Gastrocnemius medialis (tissue), 4 donors: ENCODE measurements around the gene MATN1. TPM values are rescaled to one million over a fixed set of nuclear protein-coding genes. Genes with fewer than 3 reads are reported as not detected.

Experiments
- ATAC-seq, 2 donors: fragments of 150-250 bp; one replicate each; pipeline ENCODE4 v1.9.1; 2016
- DNase-seq, 2 donors: peaks; one replicate each; pipeline ENCODE4 v3.0.0-alpha.2; 2019
- H3K27ac ChIP-seq, 4 donors: fragments of 200-600 bp; sonication (generic); 1 replicate in 1 of 4; 2 replicates in 3 of 4; pipeline ENCODE4 v1.5.1; 2016 to 2018; ENCODE audit warnings: mild to moderate bottlenecking in 2 of 4, moderate library complexity in 1 of 4
- H3K27me3 ChIP-seq, 3 donors: fragments of 200-600 bp; sonication (generic) in 2 of 3; 1 replicate in 1 of 3; 2 replicates in 2 of 3; pipeline versions ENCODE4 v1.5.1 to v1.6.0; 2016 to 2019; ENCODE audit warnings: mild to moderate bottlenecking in 1 of 3, moderate library complexity in 1 of 3
- H3K36me3 ChIP-seq, 2 donors: fragments of 200-600 bp; sonication (generic) in 1 of 2; one replicate each; pipeline ENCODE4 v1.5.1; 2017 to 2018
- H3K4me1 ChIP-seq, 2 donors: fragments of 200-600 bp; sonication (generic) in 1 of 2; one replicate each; pipeline ENCODE4 v1.5.1; 2016 to 2017; ENCODE audit warnings: mild to moderate bottlenecking in 2 of 2
- H3K4me3 ChIP-seq, 4 donors: fragments of 200-600 bp; sonication (generic) in 3 of 4; 1 replicate in 1 of 4; 2 replicates in 3 of 4; pipeline ENCODE4 v1.5.1; 2016 to 2019; ENCODE audit warnings: mild to moderate bottlenecking in 2 of 4
- H3K9me3 ChIP-seq, 3 donors: fragments of 200-600 bp; sonication (generic) in 2 of 3; 1 replicate in 1 of 3; 2 replicates in 2 of 3; pipeline ENCODE4 v1.5.1; 2016 to 2019
- POLR2A ChIP-seq, 2 donors: fragments of 450-650 bp; IDR thresholded peaks; one replicate each; pipeline ENCODE4 v1.6.1; 2017; ENCODE audit warnings: antibody characterized with exemption in 2 of 2, mild to moderate bottlenecking in 2 of 2, moderate library complexity in 2 of 2
- in situ Hi-C, 4 donors: fragments of 200-750 bp; cut with MboI; loops; one replicate each; pipeline versions ENCODE4 v1.15.0 to v1.8.0; 2017; ENCODE audit warnings: low sequenced_read_pairs in 4 of 4
- intact Hi-C: fragments of 100-400 bp; cut with DNase I; formaldehyde crosslinking; loops from one replicate; pipeline ENCODE4 v1.15.1; 2023; ENCODE audit warnings: low total_unique reads
- total RNA-seq, 4 donors: library from RNA; depleted of rRNA; stranded (reverse); fragments of >200 nt; gene quantifications; one replicate each; pipeline versions ENCODE4 v1.1.0 to v1.2.3, GENCODE V29; 2016
- TF ChIP-seq, protein P1 (sequence below), 5 experiments: fragments of 450-650 bp in 3 of 5; fragments of 200-600 bp in 2 of 5; sonication (generic) in 2 of 5; IDR thresholded peaks in 4 of 5; conservative IDR thresholded peaks in 1 of 5; 1 replicate in 4 of 5; 2 replicates in 1 of 5; pipeline ENCODE4 v1.5.1; 2016 to 2019; ENCODE audit warnings: antibody characterized with exemption in 5 of 5, mild to moderate bottlenecking in 3 of 5, moderate library complexity in 3 of 5

Gene MATN1
- total RNA-seq, 4 donors from 2014 or later, result not detected

GRCh38 chr1:30693822-30694221 lies 29.6 kb downstream of the MATN1 start:
- in situ Hi-C loops (loop anchor here in 3 of 4 donors (25.0 kb wide), 4 partner anchors 907 to 1907 kb away; partner anchors contain the start of genes MECR (in 1 of the 3) and PTPRU (in 1 of the 3)), intact Hi-C loops (no loop called here)
- ATAC-seq (no peak), DNase-seq (no peak)
- peaks cover 0 to 5% of the 10 kb centered on the region in 2 donors for H3K4me1 ChIP-seq
- no peak overlapping the region for H3K4me3 ChIP-seq
- TF ChIP-seq, protein P1, sequence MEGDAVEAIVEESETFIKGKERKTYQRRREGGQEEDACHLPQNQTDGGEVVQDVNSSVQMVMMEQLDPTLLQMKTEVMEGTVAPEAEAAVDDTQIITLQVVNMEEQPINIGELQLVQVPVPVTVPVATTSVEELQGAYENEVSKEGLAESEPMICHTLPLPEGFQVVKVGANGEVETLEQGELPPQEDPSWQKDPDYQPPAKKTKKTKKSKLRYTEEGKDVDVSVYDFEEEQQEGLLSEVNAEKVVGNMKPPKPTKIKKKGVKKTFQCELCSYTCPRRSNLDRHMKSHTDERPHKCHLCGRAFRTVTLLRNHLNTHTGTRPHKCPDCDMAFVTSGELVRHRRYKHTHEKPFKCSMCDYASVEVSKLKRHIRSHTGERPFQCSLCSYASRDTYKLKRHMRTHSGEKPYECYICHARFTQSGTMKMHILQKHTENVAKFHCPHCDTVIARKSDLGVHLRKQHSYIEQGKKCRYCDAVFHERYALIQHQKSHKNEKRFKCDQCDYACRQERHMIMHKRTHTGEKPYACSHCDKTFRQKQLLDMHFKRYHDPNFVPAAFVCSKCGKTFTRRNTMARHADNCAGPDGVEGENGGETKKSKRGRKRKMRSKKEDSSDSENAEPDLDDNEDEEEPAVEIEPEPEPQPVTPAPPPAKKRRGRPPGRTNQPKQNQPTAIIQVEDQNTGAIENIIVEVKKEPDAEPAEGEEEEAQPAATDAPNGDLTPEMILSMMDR (IDR thresholded peaks at IDR 0.05 in 4 of 5, conservative IDR thresholded peaks at IDR 0.05 in 1 of 5), result no peak
- no peak for TF ChIP-seq POLR2A (IDR thresholded peaks at IDR 0.05)
- H3K27ac ChIP-seq, result no peak overlapping the region
- H3K9me3 ChIP-seq, result no peaks in the 10 kb centered on the region
- H3K36me3 ChIP-seq, result no peaks in the 10 kb centered on the region
- no peaks in the 10 kb centered on the region for H3K27me3 ChIP-seq

GRCh38 chr1:30693366-30693765 lies 30.0 kb downstream of the MATN1 start:
- no peaks in the 10 kb centered on the region for H3K9me3 ChIP-seq
- DNase-seq, result no peak
- peaks cover 0 to 5% of the 10 kb centered on the region in 2 donors for H3K4me1 ChIP-seq
- no peaks in the 10 kb centered on the region for H3K27me3 ChIP-seq
- in situ Hi-C loops, result loop anchor here in 3 of 4 donors (25.0 kb wide), 4 partner anchors 906 to 1906 kb away; partner anchors contain the start of genes MECR (in 1 of the 3) and PTPRU (in 1 of the 3)
- no peak overlapping the region for H3K4me3 ChIP-seq
- ATAC-seq, result no peak
- H3K27ac ChIP-seq, result no peak overlapping the region
- intact Hi-C loops, result no loop called here
- H3K36me3 ChIP-seq, result no peaks in the 10 kb centered on the region
- no peak for TF ChIP-seq POLR2A (IDR thresholded peaks at IDR 0.05)
- TF ChIP-seq, protein P1 (IDR thresholded peaks at IDR 0.05 in 4 of 5, conservative IDR thresholded peaks at IDR 0.05 in 1 of 5), result no peak

DNA sequence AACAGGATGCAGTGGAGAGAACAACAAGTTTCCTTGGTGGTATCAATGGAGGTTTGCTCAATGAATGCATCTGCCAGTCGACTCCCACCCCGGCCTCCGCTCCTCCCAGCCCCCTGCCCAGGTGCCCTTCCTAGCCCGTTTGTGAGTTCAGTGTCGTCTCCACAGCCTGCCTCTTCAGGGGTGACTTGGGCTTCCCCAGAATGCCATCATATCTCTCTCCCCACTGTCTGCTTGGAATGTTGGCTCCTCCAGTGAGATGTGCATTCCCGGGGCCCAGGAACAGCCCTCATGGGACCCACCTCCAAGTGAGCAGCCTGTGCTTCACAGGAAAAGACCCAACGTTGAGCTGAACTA lies 30.5 kb downstream of the MATN1 start:
- TF ChIP-seq, protein P1 (IDR thresholded peaks at IDR 0.05 in 4 of 5, conservative IDR thresholded peaks at IDR 0.05 in 1 of 5), result no peak
- TF ChIP-seq POLR2A (IDR thresholded peaks at IDR 0.05), result no peak
- no peaks in the 10 kb centered on the region for H3K9me3 ChIP-seq
- no peaks in the 10 kb centered on the region for H3K36me3 ChIP-seq
- intact Hi-C loops, result no loop called here
- peaks cover 0 to 3% of the 10 kb centered on the region in 2 donors for H3K4me1 ChIP-seq
- no peak for ATAC-seq
- no peak for DNase-seq
- in situ Hi-C loops, result loop anchor here in 3 of 4 donors (25.0 kb wide), 4 partner anchors 906 to 1906 kb away; partner anchors contain the start of genes MECR (in 1 of the 3) and PTPRU (in 1 of the 3)
- no peak overlapping the region for H3K27ac ChIP-seq
- H3K27me3 ChIP-seq, result no peaks in the 10 kb centered on the region
- no peak overlapping the region for H3K4me3 ChIP-seq

DNA sequence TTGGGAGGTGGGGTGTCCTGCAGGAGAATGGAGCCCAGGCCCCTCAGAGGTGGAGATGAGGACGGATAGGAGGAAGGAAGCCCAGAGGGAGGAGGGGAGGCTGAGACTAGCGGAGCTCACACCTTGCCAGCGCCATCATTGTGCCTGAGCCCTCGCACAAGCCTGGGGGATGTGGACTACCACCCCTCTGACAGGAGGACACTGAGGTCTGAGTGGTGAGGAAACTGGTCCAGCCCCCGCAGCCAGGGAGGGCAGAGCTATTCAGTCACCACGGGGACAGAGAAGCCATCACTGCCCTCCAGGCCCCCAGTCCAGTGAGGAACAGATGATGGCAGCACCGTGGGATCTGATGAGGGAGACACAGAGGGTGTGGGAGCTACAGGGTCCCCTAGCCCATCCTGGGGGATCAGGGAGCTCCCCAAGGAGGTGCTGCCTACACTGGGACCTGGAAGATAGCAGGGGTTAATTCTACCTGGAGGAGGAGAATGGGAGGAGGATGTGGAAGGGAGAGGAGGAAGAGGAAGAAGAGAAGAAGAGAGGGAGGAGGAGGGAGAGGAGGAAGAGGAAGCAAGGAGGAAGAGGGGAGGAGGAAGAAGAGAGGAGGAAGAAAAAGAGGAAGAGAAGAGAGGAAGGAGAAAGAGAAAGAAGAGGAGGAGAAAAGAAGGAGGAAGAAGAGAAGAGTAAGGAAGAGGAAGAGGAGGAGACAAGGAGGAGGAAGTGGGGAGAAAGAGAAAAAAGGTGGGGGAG lies 31.0 kb downstream of the MATN1 start:
- TF ChIP-seq, protein P1 (IDR thresholded peaks at IDR 0.05 in 4 of 5, conservative IDR thresholded peaks at IDR 0.05 in 1 of 5), result no peak
- TF ChIP-seq POLR2A (IDR thresholded peaks at IDR 0.05), result no peak
- in situ Hi-C loops (loop anchor here in 3 of 4 donors (25.0 kb wide), 4 partner anchors 905 to 1905 kb away; partner anchors contain the start of genes MECR (in 1 of the 3) and PTPRU (in 1 of the 3)), intact Hi-C loops (no loop called here)
- H3K4me1 ChIP-seq, result no peaks in the 10 kb centered on the region
- H3K36me3 ChIP-seq, result no peaks in the 10 kb centered on the region
- DNase-seq (no peak), ATAC-seq (no peak)
- H3K27ac ChIP-seq, result no peak overlapping the region
- no peak overlapping the region for H3K4me3 ChIP-seq
- no peaks in the 10 kb centered on the region for H3K9me3 ChIP-seq
- H3K27me3 ChIP-seq, result no peaks in the 10 kb centered on the region
